ENCODE measurements around the gene DDHD1. TPM values are rescaled to one million over a fixed set of nuclear protein-coding genes. Genes with fewer than 3 reads are reported as not detected.
"Not testable (repeated sequence)": the region's sequence is repeated elsewhere in the genome, so short reads cannot be mapped to it uniquely, and the experiment has no call there.

Gene DDHD1
- total RNA-seq, 2 donors from 2014 or later = 6.5 to 23.6 TPM

GRCh38 chr14:53180272-53181221 is 27.4 kb upstream of the DDHD1 start:
- Histone ChIP-seq H3K27ac (no peak overlapping the region), H3K9me3 (no peaks in the 10 kb centered on the region), H3K36me3 (no peaks in the 10 kb centered on the region), H3K4me3 (no peak overlapping the region), H3K4me1 (replicated peaks) (no peaks in the 10 kb centered on the region), H3K27me3 (replicated peaks; ENCODE audit: insufficient read depth) (no peaks in the 10 kb centered on the region)
- no peak for DNase-seq (ENCODE audit: low spot score)
- WGBS = 86% methylated on average over 13 of the region's 13 CpGs
- no peak for TF ChIP-seq CTCF (IDR thresholded peaks at IDR 0.05)
- no peak for TF ChIP-seq POLR2AphosphoS5 (IDR thresholded peaks at IDR 0.05)
- TF ChIP-seq POLR2A (IDR thresholded peaks at IDR 0.05) = no peak
- intact Hi-C loops (cut with DNase I) = no loop called here

- not testable (repeated sequence) for H3K27me3 ChIP-seq (replicated peaks; ENCODE audit: insufficient read depth); H3K4me3 ChIP-seq; H3K36me3 ChIP-seq
Observed at GRCh38 chr14:53179486-53180005, 26.4 kb upstream of the DDHD1 start.

GRCh38 chr14:53175375-53175774 is 22.3 kb upstream of the DDHD1 start:
- intact Hi-C loops (cut with DNase I) = no loop called here
- 80% methylated on average over 4 of the region's 4 CpGs for WGBS
- Histone ChIP-seq H3K9me3 (no peaks in the 10 kb centered on the region), H3K36me3 (no peaks in the 10 kb centered on the region), H3K4me1 (replicated peaks) (no peaks in the 10 kb centered on the region), H3K27ac (no peak overlapping the region), H3K27me3 (replicated peaks; ENCODE audit: insufficient read depth) (no peaks in the 10 kb centered on the region), H3K4me3 (no peak overlapping the region)
- TF ChIP-seq CTCF (IDR thresholded peaks at IDR 0.05) (no peak), POLR2A (IDR thresholded peaks at IDR 0.05) (no peak), POLR2AphosphoS5 (IDR thresholded peaks at IDR 0.05) (no peak)
- DNase-seq (ENCODE audit: low spot score) = no peak

More at GRCh38 chr14:53179486-53180005, 26.4 kb upstream of the DDHD1 start:
- intact Hi-C loops (cut with DNase I); H3K4me1 ChIP-seq (replicated peaks); H3K9me3 ChIP-seq; H3K27ac ChIP-seq; DNase-seq (ENCODE audit: low spot score): not testable (repeated sequence)
- WGBS = 59% methylated on average over 2 of the region's 2 CpGs

GRCh38 chr14:53174918-53175317 is 21.8 kb upstream of the DDHD1 start:
- no peak overlapping the region for H3K27ac ChIP-seq
- H3K4me1 ChIP-seq (replicated peaks) = no peaks in the 10 kb centered on the region
- no peak for DNase-seq (ENCODE audit: low spot score)
- 72% methylated on average over 4 of the region's 4 CpGs for WGBS
- H3K36me3 ChIP-seq = no peaks in the 10 kb centered on the region
- no peak for TF ChIP-seq POLR2AphosphoS5 (IDR thresholded peaks at IDR 0.05)
- TF ChIP-seq CTCF (IDR thresholded peaks at IDR 0.05) = no peak
- TF ChIP-seq POLR2A (IDR thresholded peaks at IDR 0.05) = no peak
- no peaks in the 10 kb centered on the region for H3K9me3 ChIP-seq
- H3K4me3 ChIP-seq = no peak overlapping the region
- intact Hi-C loops (cut with DNase I) = no loop called here
- no peaks in the 10 kb centered on the region for H3K27me3 ChIP-seq (replicated peaks; ENCODE audit: insufficient read depth)

- Histone ChIP-seq H3K27me3 (replicated peaks; ENCODE audit: insufficient read depth) (no peaks in the 10 kb centered on the region), H3K9me3 (no peaks in the 10 kb centered on the region), H3K4me3 (no peak overlapping the region), H3K4me1 (replicated peaks) (no peaks in the 10 kb centered on the region), H3K27ac (no peak overlapping the region), H3K36me3 (no peaks in the 10 kb centered on the region)
- TF ChIP-seq CTCF (IDR thresholded peaks at IDR 0.05) (no peak), POLR2AphosphoS5 (IDR thresholded peaks at IDR 0.05) (no peak), POLR2A (IDR thresholded peaks at IDR 0.05) (no peak)
- 91% methylated on average over 9 of the region's 9 CpGs for WGBS
- intact Hi-C loops (cut with DNase I) = no loop called here
- DNase-seq (ENCODE audit: low spot score) = no peak
Observed at GRCh38 chr14:53168786-53169185, 15.7 kb upstream of the DDHD1 start.

Measured in prostate gland (tissue), 2 donors.